Peyer's patch (tissue), 4 donors: ENCODE results near the gene GOLIM4.

Experiments
- CTCF ChIP-seq, 6 experiments: fragments of 450-650 bp in 4 of 6; fragments of 200-600 bp in 2 of 6; sonication (generic) in 1 of 6; IDR thresholded peaks; one replicate each; pipeline ENCODE4 v1.5.1; 2017 to 2019; ENCODE audit warnings: antibody characterized with exemption in 6 of 6, mild to moderate bottlenecking in 3 of 6, moderate library complexity in 1 of 6
- POLR2A ChIP-seq, 2 donors: fragments of 450-650 bp; IDR thresholded peaks; one replicate each; pipeline ENCODE4 v1.5.1; 2017; ENCODE audit warnings: antibody characterized with exemption in 2 of 2, mild to moderate bottlenecking in 2 of 2, moderate library complexity in 2 of 2

- no peak for TF ChIP-seq CTCF (IDR thresholded peaks at IDR 0.05)
- TF ChIP-seq POLR2A (IDR thresholded peaks at IDR 0.05), result no peak
Observed at GRCh38 chr3:168080022-168080421, 15.7 kb downstream of the GOLIM4 start.
